ENCODE measurements around the gene SAP130.

DNA sequence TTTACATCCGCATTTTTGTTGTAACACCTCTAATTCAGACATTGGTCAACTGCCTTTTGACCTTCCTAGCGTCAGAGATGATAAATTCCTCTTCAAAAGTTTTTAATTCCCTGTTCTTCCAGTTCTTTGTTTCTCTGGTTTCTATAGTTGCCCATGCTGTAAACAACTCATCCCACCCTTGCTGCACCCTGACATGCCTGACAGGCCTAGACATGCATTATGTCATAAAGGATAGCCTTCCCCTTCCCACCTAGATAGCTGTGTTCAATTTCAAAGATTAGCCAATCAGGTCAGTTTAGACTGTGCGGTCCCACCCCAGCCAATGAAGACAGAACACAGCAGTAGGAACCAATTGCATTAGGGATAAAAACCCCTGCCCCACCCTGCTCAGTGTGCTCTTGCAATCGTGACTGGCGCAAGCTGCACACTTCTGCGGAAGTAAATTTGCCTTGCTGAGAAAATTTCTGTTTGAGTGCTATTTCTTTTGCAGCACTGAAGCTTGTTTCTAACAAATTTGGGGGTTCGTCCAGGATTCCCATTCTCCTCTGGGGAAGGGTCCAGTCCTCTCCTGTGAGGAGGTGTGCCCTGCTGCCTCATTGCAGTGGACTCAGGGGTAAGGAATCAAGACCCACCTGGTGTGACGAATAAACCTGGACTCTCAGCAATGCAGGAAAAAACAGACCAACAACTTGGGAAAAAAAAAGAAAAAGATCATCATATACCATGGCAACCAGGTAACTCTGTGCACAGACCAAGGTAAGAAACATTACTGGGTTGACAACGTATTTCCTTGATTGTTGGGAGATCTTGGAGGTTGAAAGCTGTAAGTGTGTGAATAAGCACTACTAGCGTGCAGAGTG, 9.1 kb upstream of the SAP130 start:
- TF ChIP-seq, protein P1, sequence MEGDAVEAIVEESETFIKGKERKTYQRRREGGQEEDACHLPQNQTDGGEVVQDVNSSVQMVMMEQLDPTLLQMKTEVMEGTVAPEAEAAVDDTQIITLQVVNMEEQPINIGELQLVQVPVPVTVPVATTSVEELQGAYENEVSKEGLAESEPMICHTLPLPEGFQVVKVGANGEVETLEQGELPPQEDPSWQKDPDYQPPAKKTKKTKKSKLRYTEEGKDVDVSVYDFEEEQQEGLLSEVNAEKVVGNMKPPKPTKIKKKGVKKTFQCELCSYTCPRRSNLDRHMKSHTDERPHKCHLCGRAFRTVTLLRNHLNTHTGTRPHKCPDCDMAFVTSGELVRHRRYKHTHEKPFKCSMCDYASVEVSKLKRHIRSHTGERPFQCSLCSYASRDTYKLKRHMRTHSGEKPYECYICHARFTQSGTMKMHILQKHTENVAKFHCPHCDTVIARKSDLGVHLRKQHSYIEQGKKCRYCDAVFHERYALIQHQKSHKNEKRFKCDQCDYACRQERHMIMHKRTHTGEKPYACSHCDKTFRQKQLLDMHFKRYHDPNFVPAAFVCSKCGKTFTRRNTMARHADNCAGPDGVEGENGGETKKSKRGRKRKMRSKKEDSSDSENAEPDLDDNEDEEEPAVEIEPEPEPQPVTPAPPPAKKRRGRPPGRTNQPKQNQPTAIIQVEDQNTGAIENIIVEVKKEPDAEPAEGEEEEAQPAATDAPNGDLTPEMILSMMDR (IDR thresholded peaks at IDR 0.05) = no peak
- no peak for TF ChIP-seq ZFX (IDR thresholded peaks at IDR 0.05; ENCODE audit: borderline replicate concordance)

Measured in 22Rv1 (cell line).